HCT116 (cell line): Measurements from ENCODE around the gene CCR2. TPM values are rescaled to one million over a fixed set of nuclear protein-coding genes. Genes with fewer than 3 reads are reported as not detected.

Experiments used
- ATAC-seq: fragments of 200-7000 bp; cut with Tn5 transposase; 2 replicates; pipeline ENCODE4 v1.9.1; 2020; ENCODE audit warnings: mild to moderate bottlenecking, moderate library complexity
- BruUV-seq: library from RNA; stranded (reverse); fragments of 400-500 nt; replicated peaks from 2 replicates; lab custom pipeline; 2021; lab: Mats Ljungman, UMichigan
- CTCF ChIA-PET: fragments of 300-600 bp; sonication (Branson Sonifier 250); formaldehyde crosslinking; loops from one replicate; lab custom pipeline; 2021; ENCODE audit warnings: antibody characterized with exemption; lab: Charles Lee
- POLR2A ChIA-PET: fragments of 300-600, 350-600 bp; sonication (Branson Sonifier 250); formaldehyde crosslinking; loops from one replicate; lab custom pipeline; 2021; ENCODE audit warnings: antibody characterized with exemption; lab: Charles Lee
- RAD21 ChIA-PET, 2 experiments: fragments of 300-600 bp; sonication (Branson Sonifier 250); formaldehyde crosslinking; loops; one replicate each; lab custom pipeline; 2023; ENCODE audit warnings: low total read pairs in 2 of 2; ENCODE audit not compliant: uncharacterized antibody in 2 of 2, unreplicated experiment in 2 of 2, low non-redundant PET in 1 of 2; lab: Charles Lee
- DNase-seq: peaks from one replicate; pipeline ENCODE4 v3.0.0-alpha.2; 2010; ENCODE audit warnings: low read depth, low spot score
- H2AFZ ChIP-seq: fragments of 200-600 bp; shearing (Covaris generic), sonication (generic); 2 replicates; pipeline ENCODE4 v1.6.1; 2017; ENCODE audit warnings: low read depth, mixed run types, mixed read lengths, antibody characterized with exemption, low read length; ENCODE audit not compliant: poor library complexity, severe bottlenecking
- H3K27ac ChIP-seq: 2 replicates; pipeline ENCODE4 v1.5.1; 2012; ENCODE audit warnings: low read depth, low read length
- H3K27me3 ChIP-seq: fragments of 200-600 bp; sonication (generic); 2 replicates; pipeline ENCODE4 v1.6.1; 2016; ENCODE audit warnings: mixed run types, low read length, mixed read lengths; ENCODE audit not compliant: insufficient read depth
- H3K36me3 ChIP-seq, 2 experiments: fragments of 200-500 bp in 1 of 2; fragments of 200-600 bp in 1 of 2; sonication (Bioruptor generic) in 1 of 2; sonication (generic) in 1 of 2; 2 replicates each; pipeline versions ENCODE4 v1.5.1 to v1.6.1; 2014 to 2016; ENCODE audit warnings: low read length in 2 of 2, inconsistent platforms in 1 of 2, mixed read lengths in 1 of 2, mixed run types in 1 of 2; ENCODE audit not compliant: insufficient read depth in 2 of 2, control insufficient read depth in 1 of 2
- H3K4me1 ChIP-seq, 2 experiments: fragments of 200-600 bp in 1 of 2; sonication (generic) in 1 of 2; 2 replicates each; pipeline versions ENCODE4 v1.5.1 to v1.6.1; 2012 to 2017; ENCODE audit warnings: low read length in 2 of 2, inconsistent platforms in 1 of 2, mild to moderate bottlenecking in 1 of 2, mixed read lengths in 1 of 2, mixed run types in 1 of 2, moderate library complexity in 1 of 2; ENCODE audit not compliant: insufficient read depth in 2 of 2, control insufficient read depth in 1 of 2
- H3K4me2 ChIP-seq: fragments of 200-600 bp; sonication (generic); 2 replicates; pipeline ENCODE4 v1.6.1; 2017; ENCODE audit warnings: mixed run types, low read length, mixed read lengths
- H3K4me3 ChIP-seq, 2 experiments: fragments of 200-600 bp in 1 of 2; sonication (generic) in 1 of 2; replicated peaks in 1 of 2; 2 replicates each; pipeline ENCODE4 v1.5.1; 2011 to 2016; ENCODE audit warnings: low read length in 2 of 2, control low read depth in 1 of 2, low read depth in 1 of 2, mild to moderate bottlenecking in 1 of 2, mixed read lengths in 1 of 2, mixed run types in 1 of 2
- H3K79me2 ChIP-seq: fragments of 200-600 bp; sonication (generic); 2 replicates; pipeline ENCODE4 v1.6.1; 2017; ENCODE audit warnings: mild to moderate bottlenecking, mixed run types, low read length, moderate library complexity, mixed read lengths; ENCODE audit not compliant: insufficient read depth
- H3K9ac ChIP-seq: fragments of 200-600 bp; sonication (generic); 2 replicates; pipeline ENCODE4 v1.6.1; 2016; ENCODE audit warnings: low read length, mixed read lengths
- H3K9me2 ChIP-seq: fragments of 200-600 bp; sonication (generic), shearing (Covaris generic); 2 replicates; pipeline ENCODE4 v1.6.1; 2017; ENCODE audit warnings: mixed run types, mild to moderate bottlenecking, moderate library complexity; ENCODE audit not compliant: insufficient read depth
- H3K9me3 ChIP-seq, 2 experiments: fragments of 200-500 bp in 1 of 2; fragments of 200-600 bp in 1 of 2; sonication (Bioruptor generic) in 1 of 2; sonication (generic) in 1 of 2; 2 replicates each; pipeline ENCODE4 v1.6.1; 2014 to 2017; ENCODE audit warnings: low read length in 2 of 2, mixed read lengths in 2 of 2, inconsistent platforms in 1 of 2, low read depth in 1 of 2, mild to moderate bottlenecking in 1 of 2, mixed run types in 1 of 2, moderate library complexity in 1 of 2; ENCODE audit not compliant: control insufficient read depth in 1 of 2, insufficient read depth in 1 of 2
- H4K20me1 ChIP-seq: fragments of 200-600 bp; sonication (generic), shearing (Covaris generic); 2 replicates; pipeline ENCODE4 v1.6.1; 2017; ENCODE audit warnings: mixed run types, mild to moderate bottlenecking, moderate library complexity; ENCODE audit not compliant: insufficient read depth
- ATF3 ChIP-seq: IDR thresholded peaks from 2 replicates; pipeline ENCODE4 v1.6.1; 2012
- CBX3 ChIP-seq: IDR thresholded peaks from 2 replicates; pipeline ENCODE4 v1.6.1; 2012; ENCODE audit warnings: low read depth
- CEBPB ChIP-seq: IDR thresholded peaks from 2 replicates; pipeline ENCODE4 v1.6.1; 2012; ENCODE audit warnings: low read depth
- EGR1 ChIP-seq: IDR thresholded peaks from 2 replicates; pipeline ENCODE4 v1.6.1; 2012; ENCODE audit warnings: low read depth
- ELF1 ChIP-seq: IDR thresholded peaks from 2 replicates; pipeline ENCODE4 v1.6.1; 2012; ENCODE audit warnings: low read depth, borderline replicate concordance
- FOSL1 ChIP-seq: IDR thresholded peaks from 2 replicates; pipeline ENCODE4 v1.6.1; 2012; ENCODE audit warnings: low read depth
- JUND ChIP-seq: IDR thresholded peaks from 2 replicates; pipeline ENCODE4 v1.6.1; 2012
- POLR2A ChIP-seq: IDR thresholded peaks from 2 replicates; pipeline ENCODE4 v1.7.0; 2011; ENCODE audit warnings: borderline replicate concordance; ENCODE audit not compliant: insufficient read depth, insufficient read length; ENCODE audit errors: extremely low read depth
- REST ChIP-seq: IDR thresholded peaks from 2 replicates; pipeline ENCODE4 v1.6.1; 2012; ENCODE audit warnings: low read depth
- SIN3A ChIP-seq: IDR thresholded peaks from 2 replicates; pipeline ENCODE4 v1.6.1; 2012; ENCODE audit warnings: low read depth
- SP1 ChIP-seq: IDR thresholded peaks from 2 replicates; pipeline ENCODE4 v1.6.1; 2012; ENCODE audit warnings: low read depth
- SRF ChIP-seq: IDR thresholded peaks from 2 replicates; pipeline ENCODE4 v1.6.1; 2012; ENCODE audit warnings: low read depth
- YY1 ChIP-seq: IDR thresholded peaks from 2 replicates; pipeline ENCODE4 v1.6.1; 2011; ENCODE audit warnings: low read length, low read depth, moderate library complexity, mild to moderate bottlenecking; ENCODE audit not compliant: insufficient replicate concordance; ENCODE audit errors: extremely low read depth
- ZFX ChIP-seq: fragments of 450-650 bp; IDR thresholded peaks from 2 replicates; pipeline ENCODE4 v1.6.1; 2017
- ZNF274 ChIP-seq: fragments of 200-500 bp; sonication (Bioruptor generic); IDR thresholded peaks from 2 replicates; pipeline ENCODE4 v1.6.1; 2014; ENCODE audit warnings: mild to moderate bottlenecking, low read depth, low read length, inconsistent platforms
- intact Hi-C: fragments of 100-400 bp; cut with micrococcal nuclease; formaldehyde crosslinking; loops from 2 replicates; pipeline ENCODE4 v1.10.0; 2022
- total RNA-seq: library from RNA; stranded (reverse); gene quantifications from one replicate; pipeline ENCODE4 v1.2.1, GENCODE V29; 2021; ENCODE audit not compliant: unreplicated experiment

CCR2 gene
- total RNA-seq, 1 experiment from 2014 or later: not detected

- ATAC-seq (no peak), DNase-seq (no peak)
- Histone ChIP-seq H3K4me3 (no peak within 1 kb of the TSS), H3K4me1 (no peaks in the 10 kb centered on the region), H2AFZ (no peak within 1 kb of the TSS), H3K9me2 (no peaks in the 10 kb centered on the region), H4K20me1 (no peaks in the 10 kb centered on the region), H3K9me3 (no peaks in the 10 kb centered on the region), H3K79me2 (no peaks in the 10 kb centered on the region), H3K4me2 (no peak within 1 kb of the TSS), H3K27me3 (peaks cover 57% of the 10 kb centered on the region), H3K36me3 (no peaks in the 10 kb centered on the region), H3K27ac (no peak within 1 kb of the TSS), H3K9ac (no peak within 1 kb of the TSS)
- intact Hi-C loops: loop anchor here (2.0 to 10.0 kb wide), 2 partner anchors 188 to 606 kb away; no protein-coding TSS in a partner anchor
- TF ChIP-seq ELF1: no peak
- TF ChIP-seq FOSL1: no peak
- no peak for TF ChIP-seq SP1
- no peak for TF ChIP-seq YY1
- TF ChIP-seq SIN3A: no peak
- TF ChIP-seq SRF: no peak
- CTCF ChIA-PET: interaction anchor here (1.2 to 5.6 kb wide), 4 partner anchors 12 to 294 kb away, joined by 3 to 30 read pairs (median 10); no protein-coding TSS in a partner anchor
- BruUV-seq: no TSS peak
- POLR2A ChIA-PET: no interaction called here
- RAD21 ChIA-PET: no interaction called here
Observed at GRCh38 chr3:46370839-46371518, 17.1 kb downstream of the CCR2 start, which contains the start of gene CCR5. Gene CCR5 (plus strand): TSS chr3:46370946. CDS start chr3:46372903, 1,957 bp downstream.

GRCh38 chr3:46371519-46372340, 17.8 kb downstream of the CCR2 start:
- no TSS peak for BruUV-seq
- Histone ChIP-seq H3K4me3 (no peak overlapping the region), H3K9me2 (no peaks in the 10 kb centered on the region), H3K79me2 (no peaks in the 10 kb centered on the region), H2AFZ (no peak overlapping the region), H3K36me3 (no peaks in the 10 kb centered on the region), H3K4me2 (no peak overlapping the region), H3K4me1 (no peaks in the 10 kb centered on the region), H3K27ac (no peak overlapping the region), H3K9ac (no peak overlapping the region), H3K9me3 (no peaks in the 10 kb centered on the region), H4K20me1 (no peaks in the 10 kb centered on the region), H3K27me3 (peaks cover 59% of the 10 kb centered on the region)
- DNase-seq (no peak), ATAC-seq (no peak)
- intact Hi-C loops: loop anchor here (2.0 to 10.0 kb wide), 3 partner anchors 157 to 607 kb away; no protein-coding TSS in a partner anchor
- RAD21 ChIA-PET: interaction anchor here (1.0 to 1.1 kb wide), 2 partner anchors 157 to 433 kb away, joined by 3 read pairs; no protein-coding TSS in a partner anchor
- TF ChIP-seq JUND (no peak), ZFX (no peak), ATF3 (no peak), CBX3 (no peak), ZNF274 (no peak), ELF1 (no peak), REST (no peak), CEBPB (no peak), FOSL1 (no peak), EGR1 (no peak), SIN3A (no peak), POLR2A (no peak)
- POLR2A ChIA-PET: no interaction called here
- CTCF ChIA-PET: interaction anchor here (0.8 to 5.6 kb wide), 13 partner anchors 8 to 433 kb away, joined by 3 to 30 read pairs (median 4); partner anchors contain the start of gene CCR1
